NT2/D1 (cell line): ENCODE data around the gene TPD52L2.
"Not testable (repeated sequence)": the region's sequence is repeated elsewhere in the genome, so short reads cannot be mapped to it uniquely, and the experiment has no call there.

Experiments used
- DNase-seq: peaks from one replicate; pipeline ENCODE4 v3.0.0-alpha.2; 2011; ENCODE audit warnings: low read depth, low spot score
- H3K27me3 ChIP-seq: 2 replicates; pipeline ENCODE4 v1.6.0; 2011; ENCODE audit warnings: mild to moderate bottlenecking; ENCODE audit not compliant: insufficient read length, insufficient read depth
- H3K36me3 ChIP-seq: 2 replicates; pipeline ENCODE4 v1.6.1; 2011; ENCODE audit warnings: mild to moderate bottlenecking, low read length, mixed read lengths; ENCODE audit not compliant: insufficient read depth, insufficient read length
- H3K4me1 ChIP-seq: 2 replicates; pipeline ENCODE4 v1.5.1; 2011; ENCODE audit not compliant: insufficient read depth, insufficient read length
- H3K4me3 ChIP-seq: 2 replicates; pipeline ENCODE4 v1.5.1; 2011; ENCODE audit warnings: low read depth; ENCODE audit not compliant: insufficient read length
- H3K9ac ChIP-seq: 2 replicates; pipeline ENCODE4 v1.6.0; 2011; ENCODE audit warnings: low read depth; ENCODE audit not compliant: insufficient read length
- H3K9me3 ChIP-seq: 2 replicates; pipeline ENCODE4 v1.5.1; 2011; ENCODE audit warnings: mild to moderate bottlenecking, low read length; ENCODE audit not compliant: insufficient read depth
- SUZ12 ChIP-seq: IDR thresholded peaks from 2 replicates; pipeline ENCODE4 v1.6.1; 2011; ENCODE audit not compliant: insufficient read length, insufficient read depth; ENCODE audit errors: extremely low read depth
- YY1 ChIP-seq: IDR thresholded peaks from 2 replicates; pipeline ENCODE4 v1.6.1; 2011; ENCODE audit not compliant: insufficient read length, insufficient read depth
- ZNF274 ChIP-seq: IDR thresholded peaks from 2 replicates; pipeline ENCODE4 v1.6.1; 2011; ENCODE audit warnings: mild to moderate bottlenecking, low read depth, low read length

Gene TPD52L2

DNA sequence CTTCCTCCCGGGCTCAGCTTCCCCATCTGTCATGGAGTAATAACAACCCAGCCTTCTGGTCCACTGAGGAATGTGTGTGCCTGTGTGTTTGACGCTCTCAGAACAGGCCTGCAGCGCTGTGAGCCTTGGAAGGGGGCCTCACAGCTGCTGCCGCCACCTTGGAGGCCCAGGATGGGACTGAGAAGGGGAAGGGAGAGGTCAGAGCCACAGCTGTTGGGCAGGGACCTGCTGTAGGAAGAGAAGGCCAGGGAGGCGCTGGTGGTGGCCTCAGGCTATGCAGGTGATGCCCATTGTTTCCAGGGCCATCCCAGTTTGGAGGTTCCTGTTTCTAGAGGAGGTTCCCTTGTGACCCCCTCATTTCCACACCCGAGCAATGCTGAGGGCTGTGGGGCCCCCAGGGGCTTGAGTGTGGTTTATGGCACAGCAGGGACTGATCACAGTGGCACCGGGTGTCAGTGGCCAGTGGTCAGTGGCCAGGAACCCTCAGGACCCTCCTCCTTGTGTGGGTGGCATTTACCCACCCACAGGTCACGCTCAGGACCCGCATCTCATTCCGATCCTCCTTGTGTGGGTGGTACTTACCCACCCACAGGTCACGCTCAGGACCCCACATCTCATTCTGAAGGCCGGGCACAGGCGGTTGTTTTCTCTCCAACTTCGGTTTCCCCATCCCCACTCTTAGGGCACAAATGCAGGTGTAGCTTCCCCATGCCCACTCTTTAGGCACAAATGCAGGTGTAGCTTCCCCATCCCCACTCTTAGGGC is 14.0 kb downstream of the TPD52L2 start:
- DNase-seq, result no peak
- H3K36me3 ChIP-seq, result peaks cover 87% of the 10 kb centered on the region
- no peak overlapping the region for H3K9ac ChIP-seq

DNA sequence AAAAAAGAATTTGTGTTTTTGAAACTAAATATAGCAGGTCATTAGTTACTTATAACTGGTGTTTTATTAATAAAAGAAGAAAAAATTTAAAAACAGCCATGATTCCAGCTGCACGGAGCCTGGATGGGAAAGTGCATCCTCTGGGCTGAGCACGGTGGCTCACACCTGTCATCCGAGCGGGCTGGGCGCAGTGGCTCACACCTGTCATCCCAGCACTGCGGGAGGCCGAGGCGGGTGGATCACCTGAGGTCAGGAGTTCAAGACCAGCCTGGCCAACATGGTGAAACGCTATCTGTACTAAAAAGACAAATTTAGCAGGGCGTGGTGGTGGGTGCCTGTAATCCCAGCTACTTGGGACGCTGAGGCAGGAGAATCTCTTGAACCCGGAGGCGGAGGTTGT is 15.8 kb downstream of the TPD52L2 start:
- not testable (repeated sequence) for H3K4me1 ChIP-seq, H3K9ac ChIP-seq, DNase-seq, H3K9me3 ChIP-seq, H3K27me3 ChIP-seq, H3K4me3 ChIP-seq
- H3K36me3 ChIP-seq, result peaks cover 89% of the 10 kb centered on the region

More for the DNA sequence above, 14.0 kb downstream of the TPD52L2 start:
- H3K4me3 ChIP-seq, result no peak overlapping the region
- H3K9me3 ChIP-seq, result no peaks in the 10 kb centered on the region
- no peak for TF ChIP-seq YY1
- no peak for TF ChIP-seq ZNF274
- no peak for TF ChIP-seq SUZ12
- peaks cover 4% of the 10 kb centered on the region for H3K4me1 ChIP-seq
- no peaks in the 10 kb centered on the region for H3K27me3 ChIP-seq

DNA sequence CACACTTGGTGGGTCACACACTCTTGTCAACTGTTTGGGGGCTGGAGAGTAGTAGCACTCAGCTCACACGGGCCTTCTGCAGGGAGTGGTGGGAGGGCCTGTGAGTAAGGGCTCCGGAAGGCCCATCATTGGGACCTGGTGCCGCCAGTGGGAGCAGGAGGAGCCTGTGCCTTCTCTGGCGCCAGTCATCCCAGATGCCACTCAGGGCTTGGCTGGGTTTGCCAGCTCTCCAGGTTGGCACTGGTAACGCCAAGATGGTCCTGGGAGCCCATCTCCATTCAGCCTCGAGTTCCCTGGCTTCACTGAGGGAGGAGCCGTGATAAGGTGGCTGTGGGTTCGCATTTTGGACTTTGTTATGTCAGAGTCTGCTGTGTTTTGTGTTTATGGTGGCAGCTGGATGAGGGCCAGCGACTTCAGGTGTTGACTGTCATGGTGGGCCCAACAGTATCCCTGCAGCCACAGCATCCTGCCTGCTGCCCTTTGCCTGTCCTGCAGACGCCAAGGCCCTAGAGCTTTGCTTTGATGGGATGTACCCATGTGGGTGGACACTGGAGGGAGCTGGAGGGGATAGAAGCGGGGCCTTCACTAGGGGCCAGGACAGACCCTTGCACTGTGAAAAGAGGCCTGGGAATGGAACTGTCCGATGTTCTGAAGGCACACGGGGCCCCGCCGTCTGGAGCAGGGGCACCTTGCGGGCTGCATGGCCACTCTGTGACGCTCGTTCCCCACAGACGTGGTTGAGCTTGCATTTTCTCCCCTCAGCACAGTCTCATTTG is 16.6 kb downstream of the TPD52L2 start:
- H3K4me3 ChIP-seq, result no peak overlapping the region
- peaks cover 85% of the 10 kb centered on the region for H3K36me3 ChIP-seq
- TF ChIP-seq SUZ12 (no peak), YY1 (no peak), ZNF274 (no peak)
- H3K9me3 ChIP-seq, result no peaks in the 10 kb centered on the region
- H3K4me1 ChIP-seq, result peaks cover 9% of the 10 kb centered on the region
- no peak overlapping the region for H3K9ac ChIP-seq
- no peak for DNase-seq
- no peaks in the 10 kb centered on the region for H3K27me3 ChIP-seq

DNA sequence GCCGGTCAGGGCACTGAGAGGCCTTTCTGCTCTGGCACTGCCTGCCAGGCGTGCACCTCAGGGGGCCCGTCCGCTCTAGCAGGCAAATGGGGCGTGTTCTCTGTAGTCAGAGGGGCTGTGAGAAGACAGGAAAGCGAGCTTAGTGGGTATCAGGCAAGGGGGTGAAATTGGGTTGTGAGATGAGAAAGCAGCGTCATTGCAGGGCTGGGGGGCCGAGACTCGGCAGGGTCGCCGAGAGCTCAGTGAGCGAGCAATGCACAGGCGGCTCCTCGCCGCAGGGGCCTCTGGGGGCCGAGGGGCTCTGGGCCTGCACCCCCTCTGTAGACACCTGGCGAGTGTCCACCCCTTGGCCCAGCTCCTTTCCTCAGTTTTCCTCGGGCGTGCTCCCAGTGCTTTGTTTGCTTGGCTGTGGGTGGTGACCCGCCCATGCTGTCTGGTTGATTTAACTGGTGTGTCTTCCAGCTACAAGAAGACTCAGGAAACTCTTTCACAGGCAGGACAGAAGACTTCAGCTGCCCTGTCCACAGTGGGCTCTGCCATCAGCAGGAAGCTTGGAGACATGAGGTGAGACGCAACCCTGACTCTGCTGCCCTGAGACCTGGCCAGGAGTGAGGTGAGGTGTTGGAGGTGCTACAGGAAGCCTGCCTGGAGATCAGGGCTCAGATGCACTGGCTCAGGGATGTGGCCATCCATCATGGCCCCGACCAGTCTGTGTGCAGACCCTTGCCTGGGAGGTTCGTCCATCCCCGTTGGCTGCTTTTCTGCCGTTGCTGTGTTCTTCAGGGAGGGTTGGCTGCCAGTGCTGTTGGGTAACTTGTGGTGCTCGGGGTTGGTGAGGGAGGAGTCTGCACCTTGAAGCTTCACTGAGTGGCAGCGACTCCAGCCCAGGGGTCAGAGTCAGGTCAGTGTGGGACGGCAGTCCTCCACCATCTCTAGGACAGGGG is 17.5 kb downstream of the TPD52L2 start:
- no peak for DNase-seq
- no peaks in the 10 kb centered on the region for H3K9me3 ChIP-seq
- no peak overlapping the region for H3K9ac ChIP-seq
- H3K4me1 ChIP-seq, result peaks cover 9% of the 10 kb centered on the region
- peaks cover 87% of the 10 kb centered on the region for H3K36me3 ChIP-seq
- TF ChIP-seq SUZ12, result no peak
- TF ChIP-seq YY1, result no peak
- TF ChIP-seq ZNF274, result no peak
- H3K4me3 ChIP-seq, result no peak overlapping the region
- no peaks in the 10 kb centered on the region for H3K27me3 ChIP-seq

DNA sequence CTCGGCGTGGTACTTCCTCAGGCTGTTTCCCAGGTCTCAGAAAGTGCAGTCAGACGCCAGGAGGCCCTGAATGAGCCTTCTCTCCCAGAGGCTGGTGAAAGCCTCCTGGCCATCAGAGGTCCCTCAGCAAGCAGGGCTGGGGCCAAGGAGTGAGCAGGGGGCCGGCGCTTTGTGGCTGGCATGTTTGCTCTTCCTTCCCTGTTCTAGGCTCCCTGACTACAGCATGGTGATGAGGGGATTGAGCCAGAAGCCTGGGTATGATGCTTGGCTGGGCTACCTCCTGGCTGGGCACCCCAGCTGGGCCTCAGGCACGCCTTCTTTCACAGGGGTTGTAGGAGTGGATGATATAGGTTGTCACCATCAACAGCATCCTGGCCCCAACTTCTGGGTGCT is 18.1 kb downstream of the TPD52L2 start:
- H3K9me3 ChIP-seq, result no peaks in the 10 kb centered on the region
- no peaks in the 10 kb centered on the region for H3K27me3 ChIP-seq
- H3K36me3 ChIP-seq, result peaks cover 87% of the 10 kb centered on the region
- no peak overlapping the region for H3K4me3 ChIP-seq
- H3K9ac ChIP-seq, result no peak overlapping the region
- TF ChIP-seq YY1 (no peak), SUZ12 (no peak), ZNF274 (no peak)
- peaks cover 7% of the 10 kb centered on the region for H3K4me1 ChIP-seq
- no peak for DNase-seq

DNA sequence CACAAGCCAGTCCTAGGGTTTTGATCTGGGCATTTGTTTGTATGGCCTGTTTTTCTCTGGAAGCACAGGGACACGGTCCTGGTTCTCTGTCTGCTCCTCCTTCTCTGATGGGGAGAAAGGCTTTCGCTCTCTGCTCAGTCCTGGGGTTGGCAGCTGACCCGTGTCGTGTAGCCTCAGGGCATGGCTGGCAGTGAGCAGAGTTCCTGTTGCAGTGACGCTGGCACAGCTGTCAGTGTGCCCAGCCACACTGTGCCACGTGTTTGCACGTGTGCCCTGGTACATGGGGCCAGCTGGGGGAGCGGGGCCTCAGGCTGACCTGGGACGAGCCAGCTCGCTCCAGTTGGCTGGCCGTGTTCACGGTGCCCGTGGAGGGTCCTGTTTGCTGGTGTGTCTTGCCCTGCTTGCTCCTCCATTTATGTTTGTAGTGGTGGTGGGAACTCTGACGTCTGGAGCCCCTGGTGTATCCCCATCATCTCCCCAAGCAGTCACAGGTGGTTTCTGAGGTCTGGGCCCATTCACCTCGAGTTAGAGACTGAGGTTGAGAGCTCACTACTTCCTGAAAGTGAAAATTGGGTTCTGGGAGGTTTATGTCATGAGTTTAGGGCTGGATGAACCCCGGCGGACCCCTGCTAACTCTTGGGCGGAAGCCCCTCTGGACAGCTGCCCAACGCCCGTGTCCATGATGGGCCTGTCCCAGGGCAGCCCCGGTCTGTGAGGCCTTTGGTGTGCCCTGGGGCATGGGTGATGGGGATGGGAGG is 19.6 kb downstream of the TPD52L2 start:
- no peak overlapping the region for H3K9ac ChIP-seq
- DNase-seq, result no peak
- no peak for TF ChIP-seq YY1
- TF ChIP-seq SUZ12, result no peak
- no peak for TF ChIP-seq ZNF274
- no peaks in the 10 kb centered on the region for H3K9me3 ChIP-seq
- peaks cover 5% of the 10 kb centered on the region for H3K4me1 ChIP-seq
- no peak overlapping the region for H3K4me3 ChIP-seq
- H3K36me3 ChIP-seq, result peaks cover 85% of the 10 kb centered on the region
- no peaks in the 10 kb centered on the region for H3K27me3 ChIP-seq
